Measurements from ENCODE around the gene OR9K2.
"Not testable (repeated sequence)": the region's sequence is repeated elsewhere in the genome, so short reads cannot be mapped to it uniquely, and the experiment has no call there.

Gene OR9K2

GRCh38 chr12:55126106-55126505, at the start of gene OR9K2:
OR9K2 (plus strand) TSS chr12:55126406; CDS start chr12:55129835, 3,429 bp downstream.
- DNase-seq, result no peak

GRCh38 chr12:55092579-55092978, 33.6 kb upstream of the OR9K2 start:
- no peak for DNase-seq

- DNase-seq, result no peak
These were observed 13.8 kb upstream of the OR9K2 start for GRCh38 chr12:55112378-55112875.

- DNase-seq, result no peak
These were observed 10.1 kb upstream of the OR9K2 start for GRCh38 chr12:55116152-55116551.

GRCh38 chr12:55132816-55133215, 6.6 kb downstream of the OR9K2 start:
- no peak for DNase-seq

- peak; percentile 71 for DNase-seq
These were observed 16.7 kb downstream of the OR9K2 start for GRCh38 chr12:55142669-55143565.

GRCh38 chr12:55143566-55143870, 17.3 kb downstream of the OR9K2 start:
- no peak for DNase-seq

GRCh38 chr12:55167010-55167640, 40.9 kb downstream of the OR9K2 start:
- DNase-seq, result not testable (repeated sequence)

- no peak for DNase-seq
These were observed 45.2 kb downstream of the OR9K2 start for GRCh38 chr12:55171445-55171844.

GRCh38 chr12:55171846-55172245, 45.6 kb downstream of the OR9K2 start:
- not testable (repeated sequence) for DNase-seq

- no peak for DNase-seq
These were observed 46.5 kb downstream of the OR9K2 start for GRCh38 chr12:55172686-55173085.

- no peak for DNase-seq
These were observed 47.2 kb downstream of the OR9K2 start for GRCh38 chr12:55173456-55173855.

All from NCI-H510A treated with DMSO at 0.1 percent for 48 hours (cell line).